HG03060 (cell line): ENCODE data around the gene CLINT1.

Source experiments
- ATAC-seq: cut with Tn5 transposase; IDR thresholded peaks from one replicate; pipeline ENCODE4 v1.9.1; 2021; ENCODE audit warnings: low read depth, moderate number of reproducible peaks; ENCODE audit not compliant: unreplicated experiment

CLINT1 gene

GRCh38 chr5:157821822-157822622, 36.9 kb downstream of the CLINT1 start:
- no peak for ATAC-seq

- ATAC-seq: no peak
Observed at GRCh38 chr5:157821405-157821804, 37.5 kb downstream of the CLINT1 start.

- no peak for ATAC-seq
Observed at GRCh38 chr5:157820593-157821252, 38.2 kb downstream of the CLINT1 start.

GRCh38 chr5:157819502-157820115, 39.3 kb downstream of the CLINT1 start:
- ATAC-seq: no peak

- ATAC-seq: no peak
Observed at GRCh38 chr5:157818368-157818767, 40.6 kb downstream of the CLINT1 start.

GRCh38 chr5:157817928-157818327, 41.0 kb downstream of the CLINT1 start:
- no peak for ATAC-seq

- ATAC-seq: no peak
Observed at GRCh38 chr5:157817387-157817702, 41.6 kb downstream of the CLINT1 start.

- ATAC-seq: no peak
Observed at GRCh38 chr5:157816682-157817386, 42.1 kb downstream of the CLINT1 start.

GRCh38 chr5:157812086-157812485, 46.9 kb downstream of the CLINT1 start:
- ATAC-seq: no peak

GRCh38 chr5:157808043-157808442, 50.9 kb downstream of the CLINT1 start:
- no peak for ATAC-seq

GRCh38 chr5:157802736-157803135, 56.2 kb downstream of the CLINT1 start:
- ATAC-seq: no peak

- ATAC-seq: no peak
Observed at GRCh38 chr5:157800137-157800536, 58.8 kb downstream of the CLINT1 start.

GRCh38 chr5:157799578-157799977, 59.4 kb downstream of the CLINT1 start:
- ATAC-seq: no peak

- ATAC-seq: no peak
Observed at GRCh38 chr5:157793301-157793700, 65.6 kb downstream of the CLINT1 start.

GRCh38 chr5:157785801-157786200, 73.1 kb downstream of the CLINT1 start:
- ATAC-seq: no peak

GRCh38 chr5:157779221-157779620, 79.7 kb downstream of the CLINT1 start:
- no peak for ATAC-seq

- ATAC-seq: no peak
Observed at GRCh38 chr5:157778121-157778805, 80.7 kb downstream of the CLINT1 start.

- ATAC-seq: no peak
Observed at GRCh38 chr5:157772127-157772526, 86.8 kb downstream of the CLINT1 start.

- no peak for ATAC-seq
Observed at GRCh38 chr5:157770665-157771064, 88.3 kb downstream of the CLINT1 start.

GRCh38 chr5:157767689-157768088, 91.3 kb downstream of the CLINT1 start:
- no peak for ATAC-seq

GRCh38 chr5:157766902-157767301, 92.0 kb downstream of the CLINT1 start:
- ATAC-seq: no peak
